GM18873 (cell line): ENCODE data around the gene CFHR4.
"Not testable (repeated sequence)": the region's sequence is repeated elsewhere in the genome, so short reads cannot be mapped to it uniquely, and the experiment has no call there.

Source experiments
- ATAC-seq: cut with Tn5 transposase; IDR thresholded peaks from one replicate; pipeline ENCODE4 v1.9.1; 2021; ENCODE audit warnings: mild to moderate bottlenecking, moderate library complexity, moderate number of reproducible peaks; ENCODE audit not compliant: unreplicated experiment, low FRiP score

CFHR4 gene

DNA sequence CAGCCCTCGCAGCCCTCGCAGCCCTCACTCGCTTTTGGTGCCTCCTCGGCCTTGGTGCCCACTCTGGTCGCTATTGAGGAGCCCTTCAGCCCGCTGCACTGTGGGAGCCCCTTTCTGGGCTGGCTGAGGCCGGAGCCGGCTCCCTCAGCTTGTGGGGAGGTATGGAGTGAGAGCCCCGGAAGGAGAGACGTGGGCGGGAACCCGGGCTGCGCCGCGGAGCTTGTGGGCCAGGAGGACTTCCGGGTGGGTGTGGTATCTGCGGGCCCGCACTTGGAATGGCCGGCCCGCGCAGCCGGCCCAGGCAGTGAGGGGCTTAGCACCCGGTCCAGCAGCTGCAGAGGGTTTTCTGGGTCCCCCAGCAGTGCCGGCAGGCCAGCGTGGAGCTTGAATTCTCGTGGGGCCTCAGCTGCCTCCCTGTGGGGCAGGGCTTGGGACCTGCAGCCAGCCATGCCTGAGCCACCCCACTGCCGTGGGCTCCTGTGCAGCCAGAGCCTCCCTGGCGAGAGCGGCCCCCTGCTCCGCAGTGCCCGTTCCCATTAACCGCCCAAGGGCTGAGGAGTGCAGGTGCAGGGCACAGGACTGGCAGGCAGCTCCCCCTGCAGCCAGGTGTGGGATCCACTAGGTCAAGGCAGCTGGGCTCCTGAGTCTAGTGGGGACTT, 45.8 kb downstream of the CFHR4 start:
- ATAC-seq = no peak

DNA sequence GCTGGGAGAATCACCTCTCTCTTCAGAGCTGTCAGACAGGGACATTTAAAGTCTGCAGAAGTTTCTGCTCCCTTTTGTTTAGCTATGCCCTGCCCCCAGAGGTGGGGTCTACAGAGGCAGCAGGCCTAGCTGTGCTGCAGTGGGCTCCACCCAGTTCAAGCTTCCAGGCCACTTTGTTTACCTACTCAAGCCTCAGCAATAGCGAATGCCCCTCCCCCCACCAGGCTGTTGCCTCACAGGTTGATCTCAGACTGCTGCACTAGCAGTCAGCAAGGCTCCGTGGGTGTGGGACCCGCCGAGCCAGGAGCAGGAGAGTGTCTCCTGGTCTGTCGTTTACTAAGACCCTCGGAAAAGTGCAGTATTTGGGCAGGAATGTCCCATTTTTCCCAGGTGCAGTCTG, 53.6 kb downstream of the CFHR4 start:
- not testable (repeated sequence) for ATAC-seq

DNA sequence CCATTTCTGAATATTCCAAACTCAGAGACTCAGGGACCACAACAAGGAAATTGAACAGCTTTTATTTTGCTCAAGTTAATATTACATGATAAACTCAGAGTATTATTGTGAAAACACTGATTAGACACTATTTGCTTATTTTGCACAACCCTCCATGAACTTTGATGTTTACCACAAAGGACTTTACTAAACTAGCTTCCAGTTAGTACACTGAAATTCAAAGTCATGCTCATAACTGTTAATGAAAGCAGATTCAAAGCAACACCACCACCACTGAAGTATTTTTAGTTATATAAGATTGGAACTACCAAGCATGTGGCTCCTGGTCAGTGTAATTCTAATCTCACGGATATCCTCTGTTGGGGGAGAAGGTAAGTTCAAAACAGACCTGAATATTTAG, 55.7 kb downstream of the CFHR4 start, which contains the start of gene CFHR2:
Gene CFHR2 (plus strand): TSS at position 171 of the 400 bp plus-strand sequence. CDS start 143 bp downstream, at position 314.
- not testable (repeated sequence) for ATAC-seq

DNA sequence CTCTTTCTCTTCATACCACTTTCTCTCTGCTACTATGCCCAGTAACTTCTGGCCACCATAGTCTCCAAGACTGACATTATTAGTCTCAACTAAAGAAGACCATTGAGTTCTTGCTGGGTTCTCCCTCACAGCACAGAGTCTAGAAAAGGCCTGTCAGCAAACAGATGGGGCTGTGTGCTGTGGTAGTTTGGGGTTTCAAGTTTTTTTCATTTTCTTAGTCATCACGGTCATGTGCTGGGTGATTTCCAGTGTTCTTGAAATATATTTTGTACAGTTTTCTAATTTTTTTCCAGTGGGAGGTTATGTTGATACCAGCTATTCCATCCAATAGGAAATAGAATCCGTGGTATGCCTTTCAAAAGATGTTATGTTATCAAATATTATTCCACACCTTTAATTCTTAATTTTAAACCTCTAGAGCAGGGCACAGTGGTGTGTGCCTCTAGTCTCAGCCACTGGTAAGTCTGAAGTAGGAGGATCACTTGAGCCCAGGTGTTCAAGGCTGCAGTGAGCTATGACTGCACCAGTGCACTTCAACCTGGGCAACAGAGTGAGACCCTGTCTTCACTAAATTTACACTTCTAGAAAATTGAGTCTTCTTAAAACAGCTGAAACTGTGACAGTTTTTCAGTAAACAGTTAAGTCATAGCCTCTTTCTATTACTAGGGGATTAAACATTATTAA, 64.0 kb downstream of the CFHR4 start:
- peak; percentile 88 for ATAC-seq

DNA sequence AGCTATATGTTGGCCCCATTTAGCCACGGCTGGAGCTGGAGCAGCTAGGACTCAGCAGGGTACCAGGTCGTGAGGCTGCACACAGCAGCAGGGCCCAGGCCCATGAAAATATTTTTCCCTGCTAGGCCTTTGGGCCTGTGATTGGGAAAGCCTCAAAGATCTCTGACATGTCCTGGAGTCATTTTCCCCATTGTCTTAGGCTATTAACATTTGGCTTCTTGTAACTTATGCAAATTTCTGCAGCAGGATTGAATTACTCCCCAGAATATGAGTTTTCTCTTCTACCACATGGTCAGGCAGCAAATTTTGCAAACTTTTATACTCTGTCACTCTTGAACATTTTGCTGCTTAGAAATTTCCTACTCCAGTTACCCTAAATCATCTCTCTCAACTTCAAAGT, 66.9 kb downstream of the CFHR4 start:
- no peak for ATAC-seq

DNA sequence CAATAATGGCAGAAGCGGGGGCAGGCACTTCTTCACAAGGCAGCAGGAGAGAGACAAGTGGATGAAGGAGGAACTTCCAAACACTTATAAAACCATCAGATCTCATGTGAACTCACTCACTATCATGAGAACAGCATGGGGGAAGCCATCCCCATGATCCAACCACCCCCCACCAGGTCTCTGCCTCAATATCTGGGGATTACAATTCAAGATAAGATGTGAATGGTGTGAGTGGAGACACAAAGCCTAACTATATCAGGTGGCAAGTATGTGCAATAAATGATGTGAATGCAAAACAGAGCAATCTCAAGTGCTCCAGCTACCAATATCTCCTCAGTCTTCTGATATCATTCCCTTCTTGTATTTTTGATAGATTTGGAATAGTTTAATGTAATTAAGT, 68.1 kb downstream of the CFHR4 start:
- no peak for ATAC-seq

DNA sequence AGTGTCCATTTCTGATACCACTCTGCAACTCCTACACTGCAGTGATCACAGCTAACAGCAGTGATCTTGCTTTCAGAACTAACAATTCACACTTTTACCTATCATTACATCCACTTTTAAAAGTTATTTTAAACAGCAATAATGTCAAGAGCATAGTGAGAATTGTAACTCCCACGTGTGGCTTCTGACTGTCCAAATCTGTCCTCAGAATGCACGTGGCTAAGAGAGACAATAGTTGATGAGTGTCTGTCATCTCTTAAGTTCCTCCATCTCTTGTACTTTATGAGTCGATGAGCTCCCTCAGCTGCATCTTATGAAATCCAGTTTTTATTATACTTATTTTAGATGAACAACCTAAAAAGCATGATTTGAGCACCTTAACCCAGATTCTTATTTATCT, 73.0 kb downstream of the CFHR4 start:
- ATAC-seq = no peak
